KMS-11 (cell line): Measurements from ENCODE around the gene PCDH1.
A peak's percentile ranks its signal among the peaks of the same experiment; 100 is the strongest.

Source experiments
- H2AFZ ChIP-seq: fragments of 200-600 bp; sonication (generic); 2 replicates; pipeline ENCODE4 v1.6.1; 2016; ENCODE audit warnings: antibody characterized with exemption, mixed run types, low read depth
- H3K27ac ChIP-seq: fragments of 200-600 bp; sonication (generic); 2 replicates; pipeline ENCODE4 v1.6.1; 2016; ENCODE audit warnings: mild to moderate bottlenecking, mixed run types
- H3K27me3 ChIP-seq: fragments of 200-600 bp; sonication (generic); 2 replicates; pipeline ENCODE4 v1.6.1; 2017; ENCODE audit warnings: mild to moderate bottlenecking, low read depth, mixed run types, moderate library complexity; ENCODE audit not compliant: insufficient read depth
- H3K36me3 ChIP-seq: fragments of 200-600 bp; sonication (generic); 2 replicates; pipeline ENCODE4 v1.6.1; 2017; ENCODE audit warnings: mild to moderate bottlenecking, mixed run types; ENCODE audit not compliant: insufficient read depth
- H3K4me1 ChIP-seq: fragments of 200-600 bp; sonication (generic); 2 replicates; pipeline ENCODE4 v1.6.1; 2016; ENCODE audit warnings: mild to moderate bottlenecking, low read depth, mixed run types; ENCODE audit not compliant: poor library complexity, severe bottlenecking
- H3K4me2 ChIP-seq: fragments of 200-600 bp; sonication (generic); 2 replicates; pipeline ENCODE4 v1.7.0; 2016; ENCODE audit warnings: mild to moderate bottlenecking, mixed run types
- H3K4me3 ChIP-seq: fragments of 200-600 bp; sonication (generic); IDR thresholded peaks from 2 replicates; pipeline ENCODE4 v1.6.1; 2017; ENCODE audit warnings: low read depth, low read length, mixed read lengths; ENCODE audit not compliant: insufficient read depth
- H3K79me2 ChIP-seq: fragments of 200-600 bp; sonication (generic); 2 replicates; pipeline ENCODE4 v1.6.1; 2016; ENCODE audit warnings: low read depth, mixed run types; ENCODE audit not compliant: insufficient read depth
- H3K9ac ChIP-seq: fragments of 200-600 bp; sonication (generic); 2 replicates; pipeline ENCODE4 v1.6.1; 2016; ENCODE audit warnings: mild to moderate bottlenecking, mixed run types
- H4K20me1 ChIP-seq: fragments of 200-600 bp; sonication (generic); 2 replicates; pipeline ENCODE4 v1.6.1; 2016; ENCODE audit warnings: mild to moderate bottlenecking, mixed run types; ENCODE audit not compliant: insufficient read depth
- TF ChIP-seq, protein P1 (sequence below): fragments of 200-600 bp; sonication (generic); conservative IDR thresholded peaks from 2 replicates; pipeline ENCODE4 v1.6.1; 2017; ENCODE audit warnings: low read depth, mild to moderate bottlenecking, antibody characterized with exemption, low read length, moderate library complexity, mixed read lengths

The PCDH1 gene

DNA sequence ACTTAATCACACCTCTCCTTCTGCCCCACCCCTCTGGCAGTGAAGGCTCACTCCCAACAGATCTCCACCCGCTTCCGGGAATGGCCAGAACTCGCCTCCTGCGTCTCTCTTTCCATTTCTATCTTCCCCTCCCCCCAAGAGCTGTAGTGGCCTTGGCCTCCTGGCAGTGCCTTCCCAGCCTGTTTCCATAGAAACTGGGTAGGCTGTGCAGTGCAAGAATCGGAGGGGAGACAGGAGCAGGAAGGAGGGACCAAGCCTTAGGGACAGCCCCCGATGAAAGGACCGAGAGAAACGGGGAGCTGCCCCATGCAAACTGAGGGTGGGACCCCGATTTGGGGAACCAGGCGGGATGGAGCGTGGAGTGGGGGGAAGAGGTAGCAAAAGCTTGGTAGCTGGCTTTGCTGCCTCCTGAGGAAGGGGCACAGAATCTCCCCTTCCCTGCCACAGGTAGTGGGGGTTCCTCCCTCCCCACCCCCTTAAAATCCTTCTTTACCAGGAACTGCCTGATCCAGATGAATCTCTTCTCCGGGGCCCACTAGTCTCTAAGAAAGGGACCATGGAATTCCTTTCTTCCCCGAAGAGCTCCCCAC lies 4.5 kb upstream of the PCDH1 start:
- H3K4me2 ChIP-seq: peak overlapping the region; percentile 100; the same call in 1 of the 2 replicates
- TF ChIP-seq, protein P1, sequence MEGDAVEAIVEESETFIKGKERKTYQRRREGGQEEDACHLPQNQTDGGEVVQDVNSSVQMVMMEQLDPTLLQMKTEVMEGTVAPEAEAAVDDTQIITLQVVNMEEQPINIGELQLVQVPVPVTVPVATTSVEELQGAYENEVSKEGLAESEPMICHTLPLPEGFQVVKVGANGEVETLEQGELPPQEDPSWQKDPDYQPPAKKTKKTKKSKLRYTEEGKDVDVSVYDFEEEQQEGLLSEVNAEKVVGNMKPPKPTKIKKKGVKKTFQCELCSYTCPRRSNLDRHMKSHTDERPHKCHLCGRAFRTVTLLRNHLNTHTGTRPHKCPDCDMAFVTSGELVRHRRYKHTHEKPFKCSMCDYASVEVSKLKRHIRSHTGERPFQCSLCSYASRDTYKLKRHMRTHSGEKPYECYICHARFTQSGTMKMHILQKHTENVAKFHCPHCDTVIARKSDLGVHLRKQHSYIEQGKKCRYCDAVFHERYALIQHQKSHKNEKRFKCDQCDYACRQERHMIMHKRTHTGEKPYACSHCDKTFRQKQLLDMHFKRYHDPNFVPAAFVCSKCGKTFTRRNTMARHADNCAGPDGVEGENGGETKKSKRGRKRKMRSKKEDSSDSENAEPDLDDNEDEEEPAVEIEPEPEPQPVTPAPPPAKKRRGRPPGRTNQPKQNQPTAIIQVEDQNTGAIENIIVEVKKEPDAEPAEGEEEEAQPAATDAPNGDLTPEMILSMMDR: no peak
- no peak overlapping the region for H2AFZ ChIP-seq
- peaks cover 2% of the 10 kb centered on the region; the same call in 1 of the 2 replicates for H3K27me3 ChIP-seq
- H3K4me3 ChIP-seq: no peak overlapping the region
- H3K4me1 ChIP-seq: peaks cover 40% of the 10 kb centered on the region
- no peaks in the 10 kb centered on the region for H4K20me1 ChIP-seq
- H3K79me2 ChIP-seq: no peaks in the 10 kb centered on the region
- H3K27ac ChIP-seq: peak overlapping the region; percentile 80; the same call in 1 of the 2 replicates
- H3K9ac ChIP-seq: no peak overlapping the region
- no peaks in the 10 kb centered on the region for H3K36me3 ChIP-seq

DNA sequence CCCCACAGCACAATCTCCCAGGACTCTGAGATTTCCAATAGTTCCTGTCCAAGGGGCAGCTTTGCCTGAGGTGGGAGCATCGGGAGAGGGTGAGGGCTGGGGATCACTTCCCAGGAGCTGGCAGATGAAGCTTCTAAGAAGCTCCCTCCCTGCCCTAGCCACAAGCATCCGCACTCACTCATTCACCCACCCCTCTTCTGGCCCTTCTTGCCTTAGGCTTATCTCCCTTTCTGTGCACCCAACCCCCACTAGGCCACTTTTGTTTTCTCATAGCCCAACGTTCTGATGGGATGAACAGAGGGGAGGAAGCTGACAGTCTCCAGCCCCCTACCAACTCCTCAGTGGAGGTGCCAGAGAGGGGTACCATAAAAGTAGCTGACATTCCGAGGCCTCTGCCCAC lies 3.7 kb upstream of the PCDH1 start:
- H3K27me3 ChIP-seq: peaks cover 10% of the 10 kb centered on the region
- peak overlapping the region; percentile 69; the same call in 1 of the 2 replicates for H2AFZ ChIP-seq
- H4K20me1 ChIP-seq: no peaks in the 10 kb centered on the region
- no peaks in the 10 kb centered on the region for H3K79me2 ChIP-seq
- no peak overlapping the region for H3K4me3 ChIP-seq
- peaks cover 40% of the 10 kb centered on the region for H3K4me1 ChIP-seq
- peak overlapping the region; percentile 100 for H3K4me2 ChIP-seq
- TF ChIP-seq, protein P1: no peak
- peak overlapping the region; percentile 80 for H3K27ac ChIP-seq
- peak overlapping the region; percentile 35; the same call in 1 of the 2 replicates for H3K9ac ChIP-seq
- no peaks in the 10 kb centered on the region for H3K36me3 ChIP-seq

DNA sequence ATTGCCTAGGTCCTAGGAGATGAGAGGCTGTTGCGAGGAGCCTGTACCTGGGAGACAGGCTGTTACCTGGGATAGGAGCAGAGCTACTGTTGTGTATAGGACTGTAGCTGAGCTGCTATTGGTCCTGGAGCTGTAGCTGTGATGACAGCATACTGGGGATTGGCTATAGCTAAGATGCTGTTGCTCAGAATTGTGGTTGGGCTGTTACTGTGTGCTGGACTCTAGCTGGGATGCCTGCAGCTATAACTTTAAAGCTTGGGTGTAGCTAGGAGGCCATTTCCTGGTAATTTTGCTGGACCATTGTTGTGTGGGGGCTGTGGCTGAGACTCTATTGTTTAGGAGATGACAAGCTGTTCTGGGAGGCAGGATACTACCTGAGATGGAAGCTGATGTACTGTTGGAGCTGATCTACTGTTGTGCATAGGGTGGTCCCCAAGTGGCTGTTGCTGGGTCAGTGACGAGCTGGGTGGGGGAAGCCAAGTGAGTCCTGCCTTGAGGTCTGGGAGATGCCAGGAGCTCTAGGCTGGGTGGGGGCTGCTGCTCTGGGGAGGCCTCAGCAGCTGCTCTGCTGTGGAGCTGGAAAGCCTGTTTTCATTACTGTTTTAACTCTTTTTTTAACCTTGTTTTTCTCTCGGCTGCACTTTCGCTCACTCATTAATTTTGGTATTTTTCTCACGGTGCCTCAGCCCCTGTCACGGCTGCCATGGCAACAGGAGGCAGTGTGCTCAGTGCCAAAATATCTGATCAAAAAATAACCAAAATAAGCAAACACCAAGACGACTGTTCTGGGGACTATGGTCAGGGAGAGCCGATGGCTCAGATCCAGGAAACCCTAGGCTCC lies 3.0 kb upstream of the PCDH1 start:
- H3K27me3 ChIP-seq: peaks cover 12% of the 10 kb centered on the region
- TF ChIP-seq, protein P1: no peak
- peak overlapping the region; percentile 69; the same call in 1 of the 2 replicates for H2AFZ ChIP-seq
- no peaks in the 10 kb centered on the region for H3K79me2 ChIP-seq
- peaks cover 40% of the 10 kb centered on the region for H3K4me1 ChIP-seq
- peak overlapping the region; percentile 80 for H3K27ac ChIP-seq
- H3K4me2 ChIP-seq: peak overlapping the region; percentile 100
- no peaks in the 10 kb centered on the region for H4K20me1 ChIP-seq
- peak overlapping the region; percentile 35; the same call in 1 of the 2 replicates for H3K9ac ChIP-seq
- H3K36me3 ChIP-seq: no peaks in the 10 kb centered on the region
- no peak overlapping the region for H3K4me3 ChIP-seq

DNA sequence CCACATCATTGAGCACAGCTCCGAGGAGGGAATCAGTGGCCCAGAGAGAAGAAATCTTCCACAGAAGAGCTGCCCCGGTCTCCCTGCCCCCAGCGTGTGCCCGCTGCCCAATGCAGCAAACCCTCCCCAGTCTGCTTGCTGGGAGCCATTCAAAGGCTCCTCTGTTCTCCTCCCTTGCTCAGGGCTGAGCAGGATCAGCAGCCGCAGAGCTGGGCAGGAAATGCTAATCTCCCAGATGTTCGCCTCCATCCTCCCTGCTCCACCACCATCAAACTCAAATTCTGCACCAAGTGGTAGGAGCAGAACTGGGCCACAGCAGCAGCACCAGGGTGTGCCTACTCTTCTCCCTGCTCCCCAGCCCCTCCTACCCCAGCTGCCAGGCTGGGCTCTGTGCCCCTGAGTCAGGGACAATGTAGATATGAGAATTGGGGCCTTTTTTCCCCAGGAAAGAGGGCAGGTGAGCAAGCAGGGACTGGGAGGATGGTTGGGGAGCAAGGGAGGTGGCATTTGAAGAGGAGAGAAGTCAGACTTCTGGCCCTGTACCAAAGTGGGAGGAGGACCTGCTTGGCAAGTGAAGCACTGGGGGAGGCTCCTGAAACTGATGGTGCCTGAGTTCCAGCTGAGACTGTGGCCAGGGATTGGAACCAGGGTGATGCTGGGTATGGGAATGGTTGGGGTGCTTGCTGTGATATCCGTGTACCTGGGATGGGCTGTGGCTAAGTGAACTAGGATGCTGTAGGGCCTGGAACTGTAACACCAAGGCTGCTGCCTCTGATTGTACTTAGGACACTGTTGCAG lies 1.9 kb upstream of the PCDH1 start:
- peaks cover 40% of the 10 kb centered on the region for H3K4me1 ChIP-seq
- H3K27me3 ChIP-seq: peaks cover 12% of the 10 kb centered on the region

More for the DNA sequence above, 1.9 kb upstream of the PCDH1 start:
- peak overlapping the region; percentile 21; the same call in 1 of the 2 replicates for H3K9ac ChIP-seq
- no peak overlapping the region for H3K4me3 ChIP-seq
- no peaks in the 10 kb centered on the region for H4K20me1 ChIP-seq
- TF ChIP-seq, protein P1: no peak
- peak overlapping the region; percentile 8; the same call in 1 of the 2 replicates for H2AFZ ChIP-seq
- H3K27ac ChIP-seq: peak overlapping the region; percentile 80; the same call in 1 of the 2 replicates
- H3K36me3 ChIP-seq: no peaks in the 10 kb centered on the region
- H3K79me2 ChIP-seq: no peaks in the 10 kb centered on the region
- H3K4me2 ChIP-seq: peak overlapping the region; percentile 100; the same call in 1 of the 2 replicates
